ENCODE data around the gene PDGFD.

The PDGFD gene

DNA sequence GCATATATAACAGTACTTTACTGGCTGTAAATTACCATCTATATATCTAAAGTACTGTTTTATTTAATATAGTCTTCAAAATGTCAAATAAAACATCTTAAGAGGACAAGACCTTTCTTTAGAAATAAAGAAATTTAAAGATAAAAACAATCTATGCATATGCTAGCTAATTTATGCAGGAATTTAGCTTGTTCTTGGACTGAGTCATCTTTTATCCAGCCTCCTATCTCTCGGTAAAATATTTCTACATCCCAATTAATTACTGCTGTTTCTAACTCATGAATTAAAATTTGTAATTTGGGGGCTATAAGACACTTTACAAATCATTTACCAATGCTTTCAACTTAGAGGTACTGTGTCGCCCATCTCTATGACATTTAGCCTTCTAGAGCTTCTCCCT, 200.3 kb downstream of the PDGFD start:
- in situ Hi-C loops (cut with MboI; ENCODE audit: low sequenced_read_pairs): no loop called here

DNA sequence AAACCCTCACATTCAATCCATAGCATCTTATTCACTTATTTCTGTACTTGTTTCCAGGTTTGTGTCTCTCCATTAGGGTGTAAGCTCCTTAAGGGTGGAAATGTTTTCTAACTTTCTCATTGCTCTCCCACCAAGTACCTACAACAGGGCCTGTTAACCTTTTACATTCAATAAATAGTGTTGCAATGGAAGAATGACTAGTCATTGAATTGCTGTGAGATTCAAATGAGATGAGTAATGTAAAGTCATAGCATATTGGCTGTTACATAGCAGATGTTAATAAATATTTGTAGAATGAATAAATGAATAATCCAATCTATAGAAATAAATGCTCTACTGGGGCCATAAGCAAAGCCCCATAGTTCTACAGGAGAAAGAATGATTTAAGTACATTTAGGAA, 202.9 kb downstream of the PDGFD start:
- in situ Hi-C loops (cut with MboI; ENCODE audit: low sequenced_read_pairs): no loop called here

- in situ Hi-C loops (cut with MboI; ENCODE audit: low sequenced_read_pairs): no loop called here
Measured at GRCh38 chr11:103960108-103960507, 203.8 kb downstream of the PDGFD start.

GRCh38 chr11:103959279-103959942, 204.5 kb downstream of the PDGFD start:
- in situ Hi-C loops (cut with MboI; ENCODE audit: low sequenced_read_pairs): no loop called here

DNA sequence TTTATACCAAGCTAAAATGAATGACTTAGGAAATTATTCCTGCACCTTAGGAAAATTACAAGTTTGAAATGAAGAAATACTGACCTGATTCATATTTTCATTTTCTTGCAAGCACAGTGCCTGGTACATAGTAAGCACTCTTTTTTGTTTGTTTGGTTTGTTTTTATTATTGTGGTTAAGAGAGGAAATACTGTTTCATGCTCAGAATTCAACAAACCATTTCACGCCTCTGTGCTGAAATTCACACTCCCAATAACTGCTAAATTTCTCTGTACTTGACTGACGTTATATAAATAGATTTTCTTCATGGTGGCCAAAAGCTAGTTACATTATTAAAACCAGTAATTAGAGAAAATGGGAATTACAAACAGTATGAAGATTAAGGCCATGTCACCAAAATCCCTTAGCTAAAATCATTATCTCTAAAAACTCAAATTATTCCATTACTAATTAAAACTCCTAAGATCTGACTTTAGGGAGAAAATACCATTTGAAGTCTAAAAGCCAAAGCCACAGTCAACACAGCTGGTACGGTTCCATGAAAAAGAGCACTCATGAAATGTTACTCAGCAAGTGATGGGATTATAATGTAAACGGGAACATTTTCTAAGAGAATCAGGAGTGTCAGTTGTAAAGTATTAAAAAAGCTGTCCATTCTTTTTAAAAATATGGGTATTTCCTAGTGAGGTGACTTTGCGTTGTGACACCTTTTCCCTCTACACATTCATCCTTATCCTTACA, 205.3 kb downstream of the PDGFD start:
- in situ Hi-C loops (cut with MboI; ENCODE audit: low sequenced_read_pairs): no loop called here

GRCh38 chr11:103953797-103954486, 210.0 kb downstream of the PDGFD start:
- in situ Hi-C loops (cut with MboI; ENCODE audit: low sequenced_read_pairs): no loop called here

DNA sequence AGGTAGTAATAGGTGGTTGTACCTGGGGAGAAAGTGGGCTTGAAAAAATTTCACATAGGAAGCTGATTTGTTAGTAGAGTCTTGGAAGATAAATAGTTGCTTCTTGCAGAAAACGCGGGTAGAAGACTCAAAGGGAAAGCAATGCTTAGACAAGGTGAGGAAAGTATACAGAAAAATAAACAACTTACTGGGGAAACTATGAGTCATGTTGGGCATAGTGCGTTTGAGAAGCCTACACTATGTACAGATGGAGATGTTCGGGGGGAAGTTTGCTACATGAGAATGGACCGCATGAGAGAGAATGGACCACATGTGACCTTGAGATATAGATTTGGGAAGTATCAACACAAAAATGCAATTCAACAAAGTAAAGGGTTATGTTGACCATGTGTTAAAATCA, 214.2 kb downstream of the PDGFD start:
- in situ Hi-C loops (cut with MboI; ENCODE audit: low sequenced_read_pairs): no loop called here

DNA sequence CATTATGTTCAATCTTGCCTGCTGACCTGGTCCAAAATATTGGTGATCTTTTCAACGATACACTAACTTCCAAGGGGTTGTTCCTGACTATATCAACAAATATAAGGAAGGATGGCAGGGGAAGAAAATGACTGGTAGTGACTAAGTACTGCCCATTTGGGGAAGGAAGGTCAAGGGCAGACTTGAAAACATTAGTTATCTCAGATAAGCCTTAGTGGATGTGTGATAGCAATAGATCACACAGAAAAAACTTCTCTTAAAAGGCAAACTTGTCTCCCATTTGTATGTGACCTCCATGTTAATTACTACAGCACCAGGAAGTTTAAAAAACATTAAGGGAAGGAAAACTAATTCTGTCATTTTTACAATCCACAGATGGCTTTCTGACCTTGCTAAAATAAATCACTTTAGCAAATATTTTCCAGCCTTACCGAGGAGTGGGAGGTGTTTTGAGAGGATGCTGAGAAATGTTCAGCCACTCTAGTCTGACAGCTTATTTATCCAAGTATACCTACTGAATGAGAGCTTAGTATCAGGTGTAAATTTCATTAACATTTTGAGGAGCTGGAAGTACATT, 215.7 kb downstream of the PDGFD start:
- in situ Hi-C loops (cut with MboI; ENCODE audit: low sequenced_read_pairs): no loop called here

DNA sequence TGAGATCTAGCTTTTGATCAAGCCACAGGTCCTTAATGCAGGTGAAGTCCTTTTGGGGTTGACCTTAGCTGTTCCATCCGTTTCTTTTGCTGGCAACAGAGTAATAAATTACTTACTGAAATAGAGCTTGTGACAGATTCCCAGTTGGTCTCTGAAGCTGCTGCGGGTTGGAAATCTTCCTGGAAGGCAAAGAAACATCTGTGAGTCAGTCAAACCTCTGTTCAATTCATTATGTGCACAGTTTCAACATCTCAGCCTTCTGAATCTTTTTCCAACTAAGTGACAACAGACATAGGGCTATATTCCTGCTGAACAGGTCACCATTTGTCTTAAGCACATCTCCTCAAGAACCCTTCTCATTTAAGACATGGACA, 216.4 kb downstream of the PDGFD start:
- in situ Hi-C loops (cut with MboI; ENCODE audit: low sequenced_read_pairs): no loop called here

- in situ Hi-C loops (cut with MboI; ENCODE audit: low sequenced_read_pairs): no loop called here
Measured at GRCh38 chr11:103946793-103947545, 217.0 kb downstream of the PDGFD start.

GRCh38 chr11:103944251-103944940, 219.6 kb downstream of the PDGFD start:
- in situ Hi-C loops (cut with MboI; ENCODE audit: low sequenced_read_pairs): no loop called here

GRCh38 chr11:103942646-103943045, 221.3 kb downstream of the PDGFD start:
- in situ Hi-C loops (cut with MboI; ENCODE audit: low sequenced_read_pairs): no loop called here

GRCh38 chr11:103940551-103940950, 223.4 kb downstream of the PDGFD start:
- in situ Hi-C loops (cut with MboI; ENCODE audit: low sequenced_read_pairs): no loop called here

- in situ Hi-C loops (cut with MboI; ENCODE audit: low sequenced_read_pairs): no loop called here
Measured at GRCh38 chr11:103939694-103940093, 224.3 kb downstream of the PDGFD start.

DNA sequence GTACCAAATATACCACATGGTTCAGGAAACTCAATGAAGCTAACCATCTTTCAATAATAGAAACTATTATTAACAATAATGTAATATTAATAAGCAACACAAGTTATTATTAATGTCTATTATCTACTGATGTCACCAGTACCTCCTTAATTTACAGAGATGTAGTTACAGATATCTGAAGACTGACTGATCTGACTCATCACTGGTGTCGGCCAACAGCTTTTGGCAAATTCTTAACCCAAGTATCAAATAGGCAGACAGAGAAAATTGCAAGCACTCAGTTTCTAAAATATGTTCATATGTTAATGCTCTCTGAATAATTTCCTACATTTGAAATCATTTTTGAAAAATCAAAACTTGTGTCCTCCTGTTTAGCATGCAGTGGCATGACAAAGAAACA, 227.9 kb downstream of the PDGFD start:
- in situ Hi-C loops (cut with MboI; ENCODE audit: low sequenced_read_pairs): no loop called here

GRCh38 chr11:103935219-103935618, 228.7 kb downstream of the PDGFD start:
- in situ Hi-C loops (cut with MboI; ENCODE audit: low sequenced_read_pairs): no loop called here

GRCh38 chr11:103929170-103929903, 234.6 kb downstream of the PDGFD start:
- in situ Hi-C loops (cut with MboI; ENCODE audit: low sequenced_read_pairs): no loop called here

- in situ Hi-C loops (cut with MboI; ENCODE audit: low sequenced_read_pairs): no loop called here
Measured at GRCh38 chr11:103928802-103929161, 235.2 kb downstream of the PDGFD start.

GRCh38 chr11:103928040-103928801, 235.7 kb downstream of the PDGFD start:
- in situ Hi-C loops (cut with MboI; ENCODE audit: low sequenced_read_pairs): no loop called here

Measured in hTERT RPE-1 (cell line).